NCI-H748 (cell line): ENCODE data around the gene TERT.
"Not testable (repeated sequence)": the region's sequence is repeated elsewhere in the genome, so short reads cannot be mapped to it uniquely, and the experiment has no call there.

Experiments
- DNase-seq: peaks from one replicate; lab custom pipeline; 2025; ENCODE audit not compliant: unreplicated experiment; lab: John Stamatoyannopoulos, UW

Gene TERT

DNA sequence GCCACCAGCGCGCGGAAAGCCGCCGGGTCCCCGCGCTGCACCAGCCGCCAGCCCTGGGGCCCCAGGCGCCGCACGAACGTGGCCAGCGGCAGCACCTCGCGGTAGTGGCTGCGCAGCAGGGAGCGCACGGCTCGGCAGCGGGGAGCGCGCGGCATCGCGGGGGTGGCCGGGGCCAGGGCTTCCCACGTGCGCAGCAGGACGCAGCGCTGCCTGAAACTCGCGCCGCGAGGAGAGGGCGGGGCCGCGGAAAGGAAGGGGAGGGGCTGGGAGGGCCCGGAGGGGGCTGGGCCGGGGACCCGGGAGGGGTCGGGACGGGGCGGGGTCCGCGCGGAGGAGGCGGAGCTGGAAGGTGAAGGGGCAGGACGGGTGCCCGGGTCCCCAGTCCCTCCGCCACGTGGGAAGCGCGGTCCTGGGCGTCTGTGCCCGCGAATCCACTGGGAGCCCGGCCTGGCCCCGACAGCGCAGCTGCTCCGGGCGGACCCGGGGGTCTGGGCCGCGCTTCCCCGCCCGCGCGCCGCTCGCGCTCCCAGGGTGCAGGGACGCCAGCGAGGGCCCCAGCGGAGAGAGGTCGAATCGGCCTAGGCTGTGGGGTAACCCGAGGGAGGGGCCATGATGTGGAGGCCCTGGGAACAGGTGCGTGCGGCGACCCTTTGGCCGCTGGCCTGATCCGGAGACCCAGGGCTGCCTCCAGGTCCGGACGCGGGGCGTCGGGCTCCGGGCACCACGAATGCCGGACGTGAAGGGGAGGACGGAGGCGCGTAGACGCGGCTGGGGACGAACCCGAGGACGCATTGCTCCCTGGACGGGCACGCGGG is at the start of gene TERT:
TERT (minus strand) TSS at position 234 of the 815 bp plus-strand sequence; CDS start at position 155, 79 bp downstream.
- DNase-seq = no peak

DNA sequence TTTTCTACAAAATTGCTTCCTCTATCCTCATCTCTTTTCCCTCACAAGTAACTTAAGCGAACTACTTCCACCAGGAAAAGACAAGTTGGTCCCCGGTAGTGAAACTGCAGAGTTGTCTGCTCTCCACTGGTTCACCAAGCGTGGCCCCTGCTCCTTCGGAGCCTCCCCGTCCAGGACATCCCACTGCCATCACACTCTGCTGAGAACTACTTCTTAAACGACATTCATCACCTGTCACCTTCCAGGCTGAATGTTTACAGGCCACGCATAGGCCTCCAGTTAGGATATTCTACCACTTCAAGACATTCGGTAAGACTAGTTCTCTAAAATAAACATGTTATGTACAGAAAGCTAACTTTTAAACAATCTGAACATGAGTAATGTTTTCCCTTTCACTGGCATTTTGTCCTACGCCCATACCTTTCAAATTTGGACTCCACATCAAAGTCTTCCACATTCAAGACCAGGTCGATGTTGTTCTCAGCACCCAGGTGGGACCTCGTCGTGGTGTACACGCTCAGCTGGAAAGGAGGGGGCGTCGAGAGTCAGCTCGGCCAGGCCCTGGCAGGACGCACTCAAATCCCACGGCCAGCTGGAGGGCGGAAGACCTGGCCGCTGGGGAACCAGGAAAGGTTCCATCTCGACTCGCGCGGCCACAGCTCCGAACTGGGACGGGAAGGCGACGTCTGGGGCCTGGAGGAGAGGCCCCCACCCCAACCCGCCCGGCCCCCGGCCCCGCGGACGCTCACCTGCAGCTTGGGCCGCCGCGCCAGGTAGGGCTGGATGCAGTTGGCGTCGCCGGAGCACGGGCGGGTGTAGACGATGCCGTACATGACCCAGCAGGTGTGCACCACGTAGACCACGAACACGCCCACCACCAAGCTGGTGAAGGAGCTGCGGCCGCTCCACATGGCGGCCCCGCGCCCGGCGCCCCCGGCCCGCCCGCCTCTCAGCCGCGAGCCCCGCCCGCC is 49.3 kb upstream of the TERT start:
- DNase-seq = peak; percentile 82

DNA sequence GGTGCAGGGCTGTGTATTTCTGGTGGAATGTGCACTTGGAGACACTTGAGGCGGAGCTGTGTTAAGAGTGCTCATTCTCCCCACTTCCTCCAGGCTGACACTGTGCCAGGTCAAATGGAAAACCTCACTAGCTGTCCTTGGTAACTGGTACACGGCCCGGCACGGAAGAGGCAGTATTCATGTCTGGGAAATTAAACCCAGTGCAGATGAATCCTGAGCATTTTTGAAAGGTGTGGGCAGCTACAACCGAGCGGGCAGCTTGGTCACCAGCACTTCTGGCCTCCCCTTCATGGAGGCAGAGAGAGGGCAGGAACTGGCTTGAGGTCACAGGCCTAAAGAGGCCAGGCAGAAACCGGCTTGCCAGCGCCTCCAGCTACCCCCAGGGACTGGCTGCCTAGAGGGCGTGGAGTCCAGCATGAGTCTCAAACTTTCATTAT is 48.5 kb upstream of the TERT start:
- no peak for DNase-seq

DNA sequence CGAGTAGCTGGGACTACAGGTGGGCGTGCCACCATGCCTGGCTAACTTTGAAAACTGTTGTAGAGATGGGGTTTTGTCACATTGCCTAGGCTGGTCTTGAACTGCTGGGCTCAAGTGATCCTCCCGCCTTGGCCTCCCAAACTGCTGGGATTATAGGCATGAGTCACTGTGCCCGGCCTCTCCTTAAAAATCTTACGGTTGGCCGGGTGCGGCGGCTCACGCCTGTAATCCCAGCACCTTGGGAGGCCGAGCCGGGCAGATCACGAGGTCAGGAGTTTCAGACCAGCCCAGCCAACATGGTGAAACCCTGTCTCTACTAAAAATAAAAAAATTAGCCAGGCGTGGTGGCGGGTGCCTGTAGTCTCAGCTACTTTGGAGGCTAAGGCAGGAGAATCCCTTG is 47.8 kb upstream of the TERT start:
- not testable (repeated sequence) for DNase-seq

DNA sequence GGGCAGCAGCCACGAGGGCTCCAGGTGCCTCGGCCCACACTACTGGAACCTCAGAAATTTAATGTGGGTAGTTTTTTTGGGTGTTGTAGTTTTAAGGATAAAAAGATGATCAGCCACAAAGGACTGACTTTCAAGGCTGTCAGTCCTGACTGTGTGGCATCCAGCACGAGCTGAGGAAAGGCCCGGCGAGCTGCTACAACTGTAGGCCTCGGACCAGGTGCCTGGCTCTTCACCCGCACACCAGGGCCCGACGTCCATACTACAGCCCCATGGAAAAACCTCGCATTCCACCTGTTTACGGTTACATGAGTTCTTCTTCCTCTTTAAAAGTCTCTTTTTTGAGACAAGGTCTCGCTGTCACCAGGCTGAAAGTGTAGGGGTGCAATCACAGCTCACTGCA is 47.4 kb upstream of the TERT start:
- DNase-seq = no peak

DNA sequence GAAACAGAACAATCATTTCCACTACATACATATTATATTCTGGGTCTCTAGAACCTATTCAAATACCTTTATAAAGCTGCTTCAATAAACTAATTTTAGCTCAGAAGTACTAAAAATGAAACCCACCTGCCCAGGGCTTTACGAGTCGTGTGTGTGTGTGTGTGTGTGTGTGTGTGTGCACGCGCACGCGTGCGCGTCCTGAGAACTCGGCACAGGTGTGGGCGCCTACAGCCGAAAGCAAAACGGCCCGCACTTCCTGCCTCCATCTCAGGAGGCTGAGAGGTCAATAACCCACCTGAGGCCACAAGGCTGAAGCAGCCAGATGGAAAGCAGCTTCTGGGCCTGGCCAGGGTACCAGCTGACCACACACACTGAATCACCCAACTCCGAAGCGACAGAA is 47.0 kb upstream of the TERT start:
- no peak for DNase-seq

DNA sequence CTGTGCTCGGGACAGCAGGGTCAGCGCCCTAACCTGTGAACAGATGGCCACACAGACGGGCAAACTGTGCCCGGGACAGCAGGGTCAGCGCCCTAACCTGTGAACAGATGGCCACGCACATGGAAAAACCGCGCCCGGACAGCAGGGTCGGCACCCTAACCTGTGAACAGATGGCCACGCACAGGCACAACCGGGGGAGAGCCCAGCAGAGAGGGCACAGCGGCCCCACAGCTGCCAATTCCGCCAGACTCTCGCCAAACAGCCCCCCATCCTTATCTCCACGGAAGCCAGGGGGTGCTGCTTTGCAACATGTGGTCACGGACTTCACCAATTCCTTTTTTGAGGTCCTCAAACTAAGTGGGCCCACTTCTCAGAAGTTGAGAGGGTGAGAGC is 44.9 kb upstream of the TERT start:
- not testable (repeated sequence) for DNase-seq

DNA sequence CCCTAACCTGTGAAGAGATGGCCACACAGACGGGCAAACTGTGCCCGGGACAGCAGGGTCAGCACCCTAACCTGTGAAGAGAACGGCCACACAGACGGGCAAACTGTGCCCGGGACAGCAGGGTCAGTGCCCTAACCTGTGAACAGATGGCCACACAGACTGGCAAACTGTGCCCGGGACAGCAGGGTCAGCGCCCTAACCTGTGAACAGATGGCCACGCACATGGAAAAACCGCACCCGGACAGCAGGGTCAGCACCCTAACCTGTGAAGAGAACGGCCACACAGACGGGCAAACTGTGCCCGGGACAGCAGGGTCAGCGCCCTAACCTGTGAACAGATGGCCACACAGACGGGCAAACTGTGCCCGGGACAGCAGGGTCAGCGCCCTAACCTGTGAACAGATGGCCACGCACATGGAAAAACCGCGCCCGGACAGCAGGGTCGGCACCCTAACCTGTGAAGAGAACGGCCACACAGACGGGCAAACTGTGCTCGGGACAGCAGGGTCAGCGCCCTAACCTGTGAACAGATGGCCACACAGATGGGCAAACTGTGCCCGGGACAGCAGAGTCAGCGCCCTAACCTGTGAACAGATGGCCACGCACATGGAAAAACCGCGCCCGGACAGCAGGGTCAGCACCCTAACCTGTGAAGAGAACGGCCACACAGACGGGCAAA is 44.4 kb upstream of the TERT start:
- DNase-seq = not testable (repeated sequence)

DNA sequence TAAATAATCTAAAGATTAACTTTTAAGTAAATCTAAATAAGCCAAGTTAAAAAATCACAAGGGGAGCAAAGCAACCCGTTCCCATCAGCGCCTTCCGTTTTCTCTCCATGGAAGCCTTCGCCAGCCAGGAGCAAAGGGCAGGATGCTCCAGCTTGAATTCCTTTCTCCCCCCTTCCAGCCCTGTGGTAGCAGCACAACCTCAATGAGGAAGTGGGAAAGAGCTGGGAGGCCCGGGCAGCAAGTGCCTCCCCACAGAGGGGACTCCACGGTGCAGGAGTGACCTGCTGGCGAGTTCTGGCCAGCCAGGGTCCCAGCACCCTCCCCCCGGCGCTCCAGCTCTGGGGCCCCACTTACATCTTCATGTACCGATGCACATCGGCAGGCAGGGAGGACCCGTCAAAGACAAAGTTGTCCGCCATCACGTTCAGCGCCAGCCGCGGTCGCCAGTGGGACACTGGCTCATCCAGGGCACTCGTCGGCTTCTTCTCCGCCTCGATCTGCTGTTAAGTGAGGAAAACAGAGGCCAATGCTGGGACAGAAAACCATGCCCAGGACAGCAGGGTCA is 43.7 kb upstream of the TERT start:
- DNase-seq = no peak

DNA sequence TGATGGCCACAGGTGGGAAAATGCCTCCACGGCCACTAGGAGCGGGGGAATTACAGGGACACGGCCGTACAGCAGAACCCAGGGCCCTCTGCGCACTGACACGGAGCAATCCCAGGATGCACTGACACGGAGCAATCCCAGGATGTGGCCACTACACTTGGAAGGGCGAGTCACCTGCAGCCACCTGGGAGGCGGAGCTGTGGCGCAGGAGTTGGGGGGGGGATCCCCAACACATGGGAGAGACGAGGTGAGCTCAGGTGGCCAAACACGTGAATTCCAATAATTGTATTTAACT is 43.3 kb upstream of the TERT start:
- DNase-seq = no peak

DNA sequence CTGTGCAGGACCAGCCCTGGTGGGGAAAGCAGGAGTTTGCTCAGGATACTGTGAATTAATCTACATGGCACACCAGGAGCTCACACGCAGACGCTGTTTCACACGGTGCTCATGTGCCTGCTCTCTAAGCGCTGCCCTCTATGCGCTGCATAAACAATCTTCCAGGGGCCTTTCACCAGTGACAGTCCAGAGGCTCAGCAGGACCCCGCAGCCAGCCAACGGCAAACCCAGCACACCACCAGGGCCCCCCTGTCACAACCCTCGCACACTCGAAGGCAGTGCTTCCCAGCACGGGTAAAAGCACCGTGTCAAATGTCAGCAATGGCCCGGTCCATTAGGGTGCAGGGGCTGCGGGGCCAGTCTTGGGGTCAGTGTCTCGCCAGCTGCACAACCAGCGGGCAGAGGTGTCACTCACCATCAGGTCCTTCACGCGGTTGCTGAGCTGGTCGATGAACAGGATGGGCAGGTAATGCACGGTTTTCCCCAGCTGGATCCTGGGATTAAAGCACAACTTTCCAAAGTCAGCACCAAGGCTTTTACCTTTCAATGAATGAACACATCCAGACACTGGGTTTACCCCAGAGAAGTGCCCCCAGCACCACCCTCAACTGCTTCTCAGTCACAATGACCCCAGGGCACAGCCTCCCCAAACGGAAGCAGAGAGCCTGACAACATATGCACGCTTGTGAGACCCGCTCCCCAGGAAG is 42.8 kb upstream of the TERT start:
- no peak for DNase-seq

DNA sequence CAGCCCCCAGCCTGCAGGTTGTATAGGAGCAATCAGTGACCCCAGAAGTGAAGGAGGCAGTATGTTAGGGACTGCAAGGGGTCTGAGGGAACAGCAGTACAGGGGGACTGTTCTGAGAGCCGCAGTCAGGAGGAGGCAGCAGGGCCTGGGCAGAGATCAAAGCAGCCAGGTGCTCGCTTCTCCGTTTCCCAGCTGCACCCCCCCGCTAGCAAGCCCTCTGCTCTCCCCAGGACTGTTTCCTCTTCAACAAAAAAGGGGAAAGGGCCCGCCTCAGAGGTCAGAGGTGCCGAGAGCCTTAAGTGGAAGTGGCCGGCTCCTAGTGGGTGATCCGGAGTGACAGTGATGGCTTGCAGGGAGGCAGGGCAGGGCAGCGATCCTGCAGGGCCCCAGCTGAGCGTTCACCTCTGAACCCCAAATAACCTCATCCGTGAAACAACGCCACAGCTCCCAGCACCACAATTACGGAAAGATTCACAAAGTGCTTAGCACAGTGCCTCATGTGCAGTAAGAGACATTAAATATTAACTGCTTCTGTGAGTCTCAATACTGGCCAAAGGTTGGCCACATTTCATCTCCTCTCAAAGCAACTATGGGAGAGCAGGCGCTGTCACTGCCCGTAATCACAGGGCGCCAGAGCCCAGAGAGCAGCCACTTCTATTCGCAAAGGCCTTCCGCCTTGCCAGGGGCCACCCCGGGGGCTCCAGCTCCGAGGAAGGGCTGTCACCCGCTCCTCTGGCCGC is 42.1 kb upstream of the TERT start:
- DNase-seq = no peak

DNA sequence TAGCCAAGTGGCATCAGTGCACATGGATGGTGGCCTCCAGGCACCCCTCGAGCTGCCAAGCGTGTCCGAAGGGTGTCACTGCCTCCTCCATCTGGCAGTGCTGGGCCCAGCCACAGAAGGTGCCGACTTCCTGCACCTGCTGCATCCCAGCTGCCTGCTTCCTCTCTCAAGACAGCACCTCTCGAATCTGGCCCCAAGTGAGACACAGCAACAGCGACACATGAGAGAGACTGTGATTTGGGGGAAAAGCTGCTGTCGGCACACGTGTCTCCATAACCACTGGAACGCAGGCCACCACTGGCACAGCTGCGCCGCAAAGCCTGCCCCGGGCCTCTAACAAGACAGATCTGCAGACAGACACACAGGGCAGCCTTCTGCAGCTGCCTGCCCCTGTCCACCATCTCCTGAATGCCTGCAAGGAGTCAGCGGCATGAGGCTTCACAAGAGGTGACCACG is 41.3 kb upstream of the TERT start:
- no peak for DNase-seq

DNA sequence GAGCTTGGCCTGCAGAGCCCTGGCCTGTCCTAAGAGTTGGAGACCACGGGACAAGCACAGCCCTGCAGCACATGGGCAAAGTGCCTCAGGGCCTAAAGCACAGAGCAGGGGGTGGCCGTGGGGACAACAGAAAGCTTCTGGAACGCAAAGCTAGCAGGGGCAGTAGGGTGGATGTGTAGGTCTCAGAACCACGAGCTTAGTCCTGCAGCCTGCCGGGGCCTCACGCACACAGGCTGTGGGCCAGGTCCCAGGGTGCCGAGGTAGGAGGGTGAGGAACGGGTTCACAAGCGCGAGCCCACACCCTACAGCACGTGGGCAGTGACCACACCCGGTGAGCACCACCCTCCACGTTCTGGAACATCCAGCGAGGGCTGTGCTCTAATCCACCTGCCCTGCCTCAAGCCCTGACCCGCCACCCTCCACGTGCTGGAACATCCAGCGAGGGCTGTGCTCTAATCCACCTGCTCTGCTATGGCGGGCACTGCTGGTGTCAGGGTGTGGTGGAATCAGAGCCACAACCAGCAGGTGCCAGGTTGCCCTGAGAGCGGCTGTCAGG is 40.8 kb upstream of the TERT start:
- DNase-seq = no peak

DNA sequence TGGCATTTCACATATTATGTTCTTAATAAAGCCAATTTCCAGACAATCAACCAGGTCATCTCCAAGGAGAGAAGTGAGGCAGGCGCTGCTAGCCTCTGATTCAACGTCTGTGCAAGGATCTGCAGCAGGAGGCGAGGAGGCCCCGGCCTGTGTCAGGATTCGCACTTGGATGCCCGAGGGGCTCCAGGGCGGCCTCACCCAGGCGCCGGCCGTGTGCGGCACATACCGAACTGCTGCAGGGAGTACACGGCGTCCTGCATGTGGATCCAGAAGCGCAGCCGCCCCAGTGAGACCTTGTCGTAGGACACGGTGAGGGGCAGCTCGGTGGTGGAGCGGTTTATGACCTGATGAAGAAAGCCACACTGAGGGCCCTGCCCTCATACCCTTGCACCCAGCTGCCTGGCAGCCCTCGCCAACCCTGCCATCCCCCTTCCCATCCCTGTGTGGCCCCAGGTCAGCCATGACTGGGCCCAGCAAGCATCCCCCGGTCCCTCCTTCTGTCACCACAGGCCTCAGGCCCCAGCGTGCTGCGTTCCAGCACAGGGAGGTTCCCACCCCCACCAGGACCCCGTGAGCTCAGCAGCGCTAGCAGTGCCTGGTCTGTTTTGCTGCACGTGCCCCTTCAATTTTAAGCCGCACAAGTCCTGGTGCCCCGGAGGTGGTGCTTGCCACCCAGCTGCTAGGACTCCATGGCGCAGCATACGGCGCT is 40.1 kb upstream of the TERT start:
- no peak for DNase-seq

DNA sequence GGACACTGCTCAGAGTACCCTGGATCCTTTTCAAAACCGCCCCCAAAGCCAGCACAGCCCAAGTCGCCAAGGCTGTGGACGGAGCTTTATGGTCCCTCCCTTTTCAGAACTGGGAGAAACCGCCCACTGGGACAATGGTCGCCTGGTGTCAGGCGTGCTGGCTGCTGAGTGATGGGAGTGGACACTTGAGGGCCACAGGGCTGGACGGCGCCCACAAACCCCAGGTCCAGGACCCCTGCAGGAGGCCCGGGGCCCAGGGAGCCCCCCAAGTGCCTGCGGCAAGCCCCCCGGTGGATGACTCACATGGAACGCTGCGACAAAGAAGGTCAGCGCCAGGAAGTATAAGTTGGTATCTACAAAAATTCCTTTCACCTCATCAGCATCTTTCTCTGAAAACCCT is 39.1 kb upstream of the TERT start:
- no peak for DNase-seq

DNA sequence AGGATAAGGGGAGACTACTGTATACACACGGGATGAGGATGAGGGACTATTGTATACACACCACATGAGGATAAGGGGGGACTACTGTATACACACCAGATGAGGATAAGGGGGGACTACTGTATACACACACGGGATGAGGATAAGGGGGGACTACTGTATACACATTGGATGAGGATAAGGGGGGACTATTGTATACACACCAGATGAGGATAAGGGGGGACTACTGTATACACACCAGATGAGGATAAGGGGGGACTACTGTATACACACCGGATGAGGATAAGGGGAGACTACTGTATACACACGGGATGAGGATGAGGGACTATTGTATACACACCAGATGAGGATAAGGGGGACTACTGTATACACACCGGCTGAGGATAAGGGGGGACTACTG is 38.4 kb upstream of the TERT start:
- not testable (repeated sequence) for DNase-seq

DNA sequence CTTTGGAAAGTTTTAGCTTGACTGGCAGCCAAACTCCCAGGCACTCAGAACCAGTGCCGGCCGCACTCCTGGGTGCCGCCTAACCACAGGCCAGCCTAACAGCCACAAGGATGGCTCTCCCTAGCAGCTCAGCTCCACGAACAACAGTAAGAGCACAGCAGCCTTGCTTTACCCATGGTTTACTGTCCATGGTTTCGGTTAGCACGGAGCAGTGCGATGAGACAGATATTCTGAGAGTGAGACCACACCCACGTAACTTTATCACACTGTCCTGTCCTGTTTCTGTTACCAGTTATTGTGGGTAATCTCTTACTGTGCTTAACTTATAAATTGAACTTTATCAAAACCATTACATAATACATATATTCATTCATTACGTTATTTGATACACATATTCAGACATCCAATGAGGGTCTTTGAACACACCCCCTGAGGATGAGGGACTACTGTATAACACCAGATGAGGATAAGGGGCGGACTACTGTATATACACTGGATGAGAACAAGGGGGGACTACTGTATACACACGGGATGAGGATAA is 37.7 kb upstream of the TERT start:
- DNase-seq = no peak
